ENCODE measurements around the gene VASH2. TPM values are rescaled to one million over a fixed set of nuclear protein-coding genes. Genes with fewer than 3 reads are reported as not detected.

The VASH2 gene
- polyA plus RNA-seq, 1 experiment = 0.12 TPM

DNA sequence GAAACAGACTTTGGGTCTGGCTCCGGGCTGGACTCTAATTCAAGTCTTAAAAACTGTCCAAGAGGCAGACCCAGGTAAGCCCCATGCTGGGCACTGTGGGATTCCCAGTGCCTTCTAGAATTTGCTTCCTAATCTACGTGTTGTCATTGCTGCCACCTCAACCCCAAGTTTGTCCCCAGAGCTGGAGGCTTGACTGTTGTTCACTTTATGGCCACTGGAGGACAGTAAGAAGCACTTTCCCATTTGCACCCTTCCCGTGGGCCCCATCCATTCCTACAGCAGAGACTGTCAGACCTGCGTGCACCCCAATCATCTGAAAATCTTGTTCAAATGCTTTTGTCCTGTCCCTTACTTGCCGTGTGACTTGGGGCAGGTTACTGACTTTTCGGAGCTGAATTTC is 29.4 kb upstream of the VASH2 start:
- CTCF ChIA-PET = interaction anchor here (0.6 to 1.2 kb wide), 2 partner anchors 9 to 19 kb away, joined by 3 read pairs; no protein-coding TSS in a partner anchor
- Histone ChIP-seq H3K36me3 (ENCODE audit: control insufficient read depth, insufficient read depth, low read length) (no peaks in the 10 kb centered on the region), H3K4me3 (ENCODE audit: low read depth, low read length) (no peak overlapping the region), H3K27me3 (ENCODE audit: control insufficient read depth, insufficient read depth, low read length) (peaks cover 11% of the 10 kb centered on the region)
- no peak for DNase-seq (ENCODE audit: low read depth)
- TF ChIP-seq, protein P1, sequence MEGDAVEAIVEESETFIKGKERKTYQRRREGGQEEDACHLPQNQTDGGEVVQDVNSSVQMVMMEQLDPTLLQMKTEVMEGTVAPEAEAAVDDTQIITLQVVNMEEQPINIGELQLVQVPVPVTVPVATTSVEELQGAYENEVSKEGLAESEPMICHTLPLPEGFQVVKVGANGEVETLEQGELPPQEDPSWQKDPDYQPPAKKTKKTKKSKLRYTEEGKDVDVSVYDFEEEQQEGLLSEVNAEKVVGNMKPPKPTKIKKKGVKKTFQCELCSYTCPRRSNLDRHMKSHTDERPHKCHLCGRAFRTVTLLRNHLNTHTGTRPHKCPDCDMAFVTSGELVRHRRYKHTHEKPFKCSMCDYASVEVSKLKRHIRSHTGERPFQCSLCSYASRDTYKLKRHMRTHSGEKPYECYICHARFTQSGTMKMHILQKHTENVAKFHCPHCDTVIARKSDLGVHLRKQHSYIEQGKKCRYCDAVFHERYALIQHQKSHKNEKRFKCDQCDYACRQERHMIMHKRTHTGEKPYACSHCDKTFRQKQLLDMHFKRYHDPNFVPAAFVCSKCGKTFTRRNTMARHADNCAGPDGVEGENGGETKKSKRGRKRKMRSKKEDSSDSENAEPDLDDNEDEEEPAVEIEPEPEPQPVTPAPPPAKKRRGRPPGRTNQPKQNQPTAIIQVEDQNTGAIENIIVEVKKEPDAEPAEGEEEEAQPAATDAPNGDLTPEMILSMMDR (IDR thresholded peaks at IDR 0.05; ENCODE audit: insufficient read depth, low read depth, low read length) = peak; percentile 26; the same call in 1 of the 2 replicates
- POLR2A ChIA-PET = no interaction called here

DNA sequence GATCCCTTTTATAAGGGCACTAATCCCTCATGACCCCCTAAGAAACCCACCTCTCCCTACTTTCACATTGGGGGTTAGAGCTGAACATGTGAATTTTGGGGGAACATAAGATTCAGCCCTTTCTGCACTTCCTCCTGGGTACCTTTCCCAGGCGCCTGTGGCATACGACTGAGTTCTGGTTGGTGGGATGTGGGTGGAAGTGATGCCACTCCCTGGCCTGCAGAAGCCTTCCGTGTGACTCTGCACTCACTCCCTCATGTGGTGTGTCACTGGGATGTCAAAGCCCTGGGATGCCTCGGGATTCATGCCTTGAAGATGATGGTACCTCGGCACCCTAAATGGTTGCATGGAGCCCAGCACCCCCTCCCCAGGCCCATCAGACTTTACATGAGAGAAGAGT is 28.3 kb upstream of the VASH2 start:
- ChIA-PET CTCF (interaction anchor here (0.9 kb wide), 1 partner anchor 26 kb away, joined by 3 read pairs; no protein-coding TSS in a partner anchor), POLR2A (no interaction called here)

DNA sequence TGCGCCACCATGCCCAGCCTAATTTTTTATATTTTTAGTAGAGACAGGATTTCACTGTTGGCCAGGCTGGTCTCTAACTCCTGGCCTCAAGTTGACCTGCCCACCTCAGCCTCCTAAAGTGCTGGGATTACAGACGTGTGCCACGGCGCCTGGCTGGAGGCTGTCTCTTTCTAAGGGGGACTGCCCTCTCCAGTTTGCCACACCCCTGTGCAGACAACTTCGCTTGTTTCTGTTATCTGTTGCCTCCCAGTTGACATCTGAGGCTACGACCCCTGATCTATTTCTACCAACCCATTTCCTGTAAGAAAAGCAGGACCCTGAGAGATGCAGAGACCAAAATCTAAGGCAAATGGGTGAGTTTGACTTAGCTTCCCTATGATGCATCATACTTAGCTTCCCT is 24.0 kb upstream of the VASH2 start:
- Histone ChIP-seq H3K4me3 (ENCODE audit: low read depth, low read length) (no peak overlapping the region), H3K36me3 (ENCODE audit: control insufficient read depth, insufficient read depth, low read length) (no peaks in the 10 kb centered on the region), H3K27me3 (ENCODE audit: control insufficient read depth, insufficient read depth, low read length) (peaks cover 2% of the 10 kb centered on the region; the same call in 1 of the 2 replicates)
- TF ChIP-seq, protein P1 (IDR thresholded peaks at IDR 0.05; ENCODE audit: insufficient read depth, low read depth, low read length) = no peak
- ChIA-PET CTCF (no interaction called here), POLR2A (no interaction called here)
- no peak for DNase-seq (ENCODE audit: low read depth)

More for the DNA sequence above, 28.3 kb upstream of the VASH2 start:
- Histone ChIP-seq H3K27me3 (ENCODE audit: control insufficient read depth, insufficient read depth, low read length) (peaks cover 11% of the 10 kb centered on the region), H3K36me3 (ENCODE audit: control insufficient read depth, insufficient read depth, low read length) (no peaks in the 10 kb centered on the region), H3K4me3 (ENCODE audit: low read depth, low read length) (no peak overlapping the region)
- TF ChIP-seq, protein P1 (IDR thresholded peaks at IDR 0.05; ENCODE audit: insufficient read depth, low read depth, low read length) = no peak
- no peak for DNase-seq (ENCODE audit: low read depth)

DNA sequence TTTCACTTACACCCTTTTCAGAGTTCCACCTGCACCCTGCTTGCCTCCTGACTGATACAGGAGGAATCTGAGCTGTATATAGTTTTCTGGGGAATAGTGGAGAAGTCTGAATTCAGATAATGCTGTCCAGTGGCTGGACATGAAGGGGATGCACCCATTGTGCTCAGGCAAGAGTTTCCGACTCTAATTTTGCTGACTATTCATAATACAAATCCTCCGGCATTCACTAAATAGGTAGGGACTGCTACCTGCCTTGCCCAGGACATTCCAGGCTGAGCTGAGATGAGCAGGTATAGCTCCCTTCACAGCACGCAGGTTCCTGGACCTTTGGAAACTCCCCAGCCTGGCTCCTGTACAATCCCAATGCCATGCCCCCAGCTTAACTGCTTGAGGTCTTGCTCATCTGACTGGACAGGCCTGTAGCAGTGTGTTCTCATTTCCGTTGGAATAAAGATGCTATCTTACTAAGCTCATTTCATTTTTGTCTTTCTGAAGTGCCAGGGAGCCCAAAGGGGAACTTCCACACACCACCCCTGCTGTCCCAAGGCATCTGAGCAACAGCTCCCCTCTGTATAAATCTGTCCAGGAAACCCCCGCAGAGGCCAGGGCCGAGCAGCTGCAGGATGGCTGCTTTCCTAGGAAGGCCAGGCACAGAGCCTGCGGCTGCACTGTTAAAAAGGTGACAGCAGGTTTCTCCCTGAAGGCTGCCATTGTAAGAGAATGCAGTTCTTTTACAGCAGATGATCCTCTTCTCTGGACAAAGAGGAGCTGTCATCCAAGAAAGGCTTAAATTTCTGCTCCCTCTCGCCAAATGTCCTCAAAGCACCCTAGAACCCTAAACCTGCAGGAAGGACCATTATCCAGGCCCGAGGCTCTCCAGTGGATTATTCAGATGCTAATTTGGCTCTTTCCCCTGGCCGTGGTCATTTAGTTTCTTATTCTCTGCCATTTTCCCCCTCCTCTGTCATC is 21.7 kb upstream of the VASH2 start:
- Histone ChIP-seq H3K4me3 (ENCODE audit: low read depth, low read length) (no peak overlapping the region), H3K27me3 (ENCODE audit: control insufficient read depth, insufficient read depth, low read length) (0 out of 2 replicates have a peak, but pooled peaks cover 2% of the 10 kb centered on the region), H3K36me3 (ENCODE audit: control insufficient read depth, insufficient read depth, low read length) (no peaks in the 10 kb centered on the region)
- TF ChIP-seq, protein P1 (IDR thresholded peaks at IDR 0.05; ENCODE audit: insufficient read depth, low read depth, low read length) = no peak
- no peak for DNase-seq (ENCODE audit: low read depth)
- POLR2A ChIA-PET = no interaction called here
- CTCF ChIA-PET = no interaction called here

DNA sequence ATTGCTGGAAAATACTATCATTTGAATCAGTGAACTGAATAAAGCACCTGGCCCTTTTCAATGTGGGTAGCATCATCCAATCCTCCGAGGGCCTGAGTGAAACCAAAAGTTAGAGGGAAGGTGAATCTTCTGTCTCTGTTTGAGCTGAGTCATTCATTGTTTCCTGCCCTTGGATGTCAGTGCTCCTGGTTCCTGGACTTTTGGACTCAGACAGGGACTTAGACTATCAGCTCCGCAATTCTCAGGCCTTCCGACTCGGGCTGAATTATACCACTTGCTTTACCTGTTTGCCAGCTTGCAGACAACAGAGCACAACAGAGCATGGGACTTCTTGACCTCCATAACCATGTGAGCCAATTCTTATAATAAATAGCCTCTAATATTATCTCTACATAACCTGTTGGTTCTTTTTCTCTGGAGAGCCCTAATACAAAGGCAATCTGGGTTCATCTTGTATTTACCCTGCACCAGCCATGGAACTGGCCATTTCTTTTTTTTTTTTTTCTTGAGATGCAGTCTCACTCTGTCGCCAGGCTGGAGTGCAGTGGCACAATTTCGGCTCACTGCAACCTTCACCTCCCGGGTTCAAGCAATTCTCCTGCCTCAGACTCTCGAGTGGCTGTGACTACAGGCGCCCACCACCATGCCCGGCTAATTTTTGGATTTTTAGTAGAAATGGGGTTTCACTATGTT is 19.2 kb upstream of the VASH2 start:
- ChIA-PET CTCF (interaction anchor here (0.9 kb wide), 1 partner anchor 8 kb away, joined by 3 read pairs; no protein-coding TSS in a partner anchor), POLR2A (no interaction called here)

More for the DNA sequence above, 19.2 kb upstream of the VASH2 start:
- no peak for DNase-seq (ENCODE audit: low read depth)
- Histone ChIP-seq H3K4me3 (ENCODE audit: low read depth, low read length) (no peak overlapping the region), H3K36me3 (ENCODE audit: control insufficient read depth, insufficient read depth, low read length) (no peaks in the 10 kb centered on the region), H3K27me3 (ENCODE audit: control insufficient read depth, insufficient read depth, low read length) (no peaks in the 10 kb centered on the region)
- TF ChIP-seq, protein P1 (IDR thresholded peaks at IDR 0.05; ENCODE audit: insufficient read depth, low read depth, low read length) = no peak
